ENCODE results near the gene SWI5. TPM values are rescaled to one million over a fixed set of nuclear protein-coding genes. Genes with fewer than 3 reads are reported as not detected.
A peak's percentile ranks its signal among the peaks of the same experiment; 100 is the strongest.

SWI5 gene
- 95.0 TPM for polyA plus RNA-seq (2012; ENCODE audit: insufficient read length, low read depth)

GRCh38 chr9:128276008-128276573 lies at the start of gene SWI5:
SWI5 (plus strand) TSS chr9:128276276.
- no peak for TF ChIP-seq REST (IDR thresholded peaks at IDR 0.05; ENCODE audit: insufficient read depth in 1 of 2, low read depth in 2 of 2, low read length in 2 of 2)
- no peak for TF ChIP-seq FOXP2 (optimal IDR thresholded peaks at IDR 0.05; ENCODE audit: borderline replicate concordance, extremely low read depth, extremely low read length, insufficient read depth)
- TF ChIP-seq TAF1 (IDR thresholded peaks at IDR 0.05; ENCODE audit: borderline replicate concordance, insufficient read depth, low read length) = peak; percentile 79; the same call in 1 of the 2 replicates
- peak; percentile 96 for TF ChIP-seq POLR2AphosphoS5 (IDR thresholded peaks at IDR 0.05; ENCODE audit: low read depth, low read length)
- TF ChIP-seq SIN3A (IDR thresholded peaks at IDR 0.05; ENCODE audit: borderline replicate concordance, insufficient read depth, low read length) = no peak

GRCh38 chr9:128226412-128226801 lies 49.7 kb upstream of the SWI5 start:
- TF ChIP-seq FOXP2 (optimal IDR thresholded peaks at IDR 0.05; ENCODE audit: borderline replicate concordance, extremely low read depth, extremely low read length, insufficient read depth) (no peak), SIN3A (IDR thresholded peaks at IDR 0.05; ENCODE audit: borderline replicate concordance, insufficient read depth, low read length) (no peak), REST (IDR thresholded peaks at IDR 0.05; ENCODE audit: insufficient read depth in 1 of 2, low read depth in 2 of 2, low read length in 2 of 2) (no peak), TAF1 (IDR thresholded peaks at IDR 0.05; ENCODE audit: borderline replicate concordance, insufficient read depth, low read length) (no peak), POLR2AphosphoS5 (IDR thresholded peaks at IDR 0.05; ENCODE audit: low read depth, low read length) (no peak)

GRCh38 chr9:128231638-128232527 lies 44.2 kb upstream of the SWI5 start:
- TF ChIP-seq POLR2AphosphoS5 (IDR thresholded peaks at IDR 0.05; ENCODE audit: low read depth, low read length) (no peak), REST (IDR thresholded peaks at IDR 0.05; ENCODE audit: insufficient read depth in 1 of 2, low read depth in 2 of 2, low read length in 2 of 2) (no peak), FOXP2 (optimal IDR thresholded peaks at IDR 0.05; ENCODE audit: borderline replicate concordance, extremely low read depth, extremely low read length, insufficient read depth) (no peak), SIN3A (IDR thresholded peaks at IDR 0.05; ENCODE audit: borderline replicate concordance, insufficient read depth, low read length) (no peak), TAF1 (IDR thresholded peaks at IDR 0.05; ENCODE audit: borderline replicate concordance, insufficient read depth, low read length) (no peak)

- TF ChIP-seq FOXP2 (optimal IDR thresholded peaks at IDR 0.05; ENCODE audit: borderline replicate concordance, extremely low read depth, extremely low read length, insufficient read depth) (no peak), SIN3A (IDR thresholded peaks at IDR 0.05; ENCODE audit: borderline replicate concordance, insufficient read depth, low read length) (no peak), TAF1 (IDR thresholded peaks at IDR 0.05; ENCODE audit: borderline replicate concordance, insufficient read depth, low read length) (no peak), REST (IDR thresholded peaks at IDR 0.05; ENCODE audit: insufficient read depth in 1 of 2, low read depth in 2 of 2, low read length in 2 of 2) (no peak), POLR2AphosphoS5 (IDR thresholded peaks at IDR 0.05; ENCODE audit: low read depth, low read length) (no peak; the same call in 1 of the 2 replicates)
These were observed 43.3 kb upstream of the SWI5 start for GRCh38 chr9:128232528-128233428.

All from PFSK-1 (cell line).